Left renal pelvis (tissue), 4 donors: ENCODE data around the gene RIC3. TPM values are rescaled to one million over a fixed set of nuclear protein-coding genes. Genes with fewer than 3 reads are reported as not detected.
A peak's percentile ranks its signal among the peaks of the same experiment; 100 is the strongest.

Experiments
- DNase-seq, 4 donors: peaks; one replicate each; pipeline ENCODE4 v3.0.0-alpha.2; 2013; ENCODE audit warnings: low read depth in 4 of 4, low spot score in 3 of 4
- polyA plus RNA-seq, 4 donors: library from polyadenylated mRNA; unstranded; fragments of 120-200 nt; gene quantifications; one replicate each; pipeline ENCODE4 v1.2.1, GENCODE V29; 2013; ENCODE audit not compliant: insufficient read length in 4 of 4

The RIC3 gene
- polyA plus RNA-seq, 4 donors: 6.6 to 18.1 (median 12.5) TPM

DNA sequence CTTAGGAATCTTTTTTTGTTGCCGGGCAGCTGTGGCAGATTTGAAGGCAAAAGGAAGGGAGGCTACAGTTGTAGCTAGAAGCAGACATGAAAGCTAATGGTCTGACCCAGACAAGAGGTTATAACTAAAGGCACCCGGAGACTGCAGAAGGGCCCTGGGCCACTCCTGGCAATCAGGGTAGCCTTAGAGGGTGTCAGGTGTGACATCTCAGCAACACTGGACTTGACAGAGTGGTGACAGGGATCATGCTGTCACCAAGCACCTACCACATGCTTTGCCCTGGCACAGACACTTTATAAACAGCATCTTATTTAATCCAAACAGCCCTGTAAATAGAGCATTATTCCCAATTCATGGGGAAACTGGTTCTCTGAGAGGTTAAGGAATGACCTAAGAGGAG lies 62.1 kb downstream of the RIC3 start:
- no peak for DNase-seq

DNA sequence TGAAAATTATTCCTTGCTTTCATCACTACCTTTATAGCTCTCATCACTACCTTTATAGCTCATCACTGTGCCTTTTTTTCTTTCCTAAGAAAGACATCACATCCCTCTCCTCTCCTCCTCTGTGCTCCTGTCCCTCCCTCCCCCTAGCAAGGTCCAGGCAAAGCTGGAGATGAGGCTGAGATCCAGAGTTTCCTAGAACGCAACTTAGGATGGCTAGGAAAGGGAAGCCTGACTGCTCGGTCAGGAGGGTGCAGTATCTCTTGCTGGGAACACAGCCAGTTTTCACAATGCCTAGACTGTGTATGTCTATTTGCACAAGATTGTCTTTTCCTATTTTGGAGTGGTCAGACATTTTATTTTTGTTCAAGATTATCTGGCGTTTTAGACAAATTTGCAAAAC lies 63.2 kb downstream of the RIC3 start:
- no peak for DNase-seq

DNA sequence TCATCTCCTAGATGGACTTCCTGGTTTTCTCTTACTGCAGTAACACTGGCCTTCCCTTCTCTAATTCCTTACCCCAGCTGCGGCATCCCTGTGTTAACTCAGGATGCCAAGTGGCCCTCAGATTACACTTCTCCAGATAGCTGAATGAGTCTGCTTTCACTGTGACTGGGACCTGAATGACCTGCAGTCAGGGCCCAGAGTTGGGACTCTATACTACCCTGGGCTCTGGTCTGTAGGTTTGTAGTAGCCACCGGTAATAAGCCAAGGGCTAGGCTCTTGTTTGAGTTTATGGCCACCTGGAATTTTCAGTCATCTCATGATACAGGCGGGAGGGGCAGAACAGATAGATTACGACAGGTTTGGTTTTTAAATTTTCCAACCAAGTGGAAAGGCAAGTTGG lies 63.7 kb downstream of the RIC3 start:
- no peak for DNase-seq

DNA sequence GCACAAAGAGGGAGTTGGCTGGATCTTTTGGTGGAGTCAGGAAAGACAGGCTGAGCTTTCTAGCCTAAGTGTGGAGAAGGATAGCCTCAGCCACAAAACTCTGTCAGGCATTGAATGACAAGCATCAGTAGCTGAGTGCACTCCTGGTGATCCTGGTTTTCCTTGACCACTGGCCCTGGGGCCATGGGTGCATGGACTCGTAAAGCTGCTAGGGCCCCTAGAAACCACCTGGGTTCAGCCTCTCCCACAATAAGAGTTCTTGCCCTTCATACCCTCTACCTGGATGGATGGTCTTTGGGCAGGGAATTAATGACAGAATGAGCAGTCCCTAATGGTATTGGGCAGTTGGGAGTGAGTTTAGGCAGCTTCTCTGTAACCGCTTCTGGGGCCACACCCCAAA lies 64.9 kb downstream of the RIC3 start:
- DNase-seq: no peak

DNA sequence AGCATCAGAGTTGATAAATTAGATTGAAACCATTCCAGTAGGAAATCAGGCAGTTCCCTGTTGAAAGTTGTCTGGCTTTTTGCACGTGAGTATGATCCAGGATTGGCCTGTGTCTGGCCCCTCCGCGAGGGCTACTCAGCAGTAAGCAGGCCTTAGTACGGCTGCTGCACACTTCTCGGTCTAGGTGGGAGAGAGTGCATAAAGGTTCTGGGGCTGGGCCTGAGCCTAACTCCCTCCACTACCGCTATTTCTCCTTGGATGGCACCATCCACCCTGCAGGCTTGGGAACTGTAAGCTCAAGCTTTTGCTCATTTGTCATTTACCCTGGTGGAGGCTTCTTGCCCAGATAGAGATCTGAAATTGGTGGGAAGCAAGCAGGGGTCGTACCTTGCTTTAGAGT lies 65.9 kb downstream of the RIC3 start:
- no peak for DNase-seq

DNA sequence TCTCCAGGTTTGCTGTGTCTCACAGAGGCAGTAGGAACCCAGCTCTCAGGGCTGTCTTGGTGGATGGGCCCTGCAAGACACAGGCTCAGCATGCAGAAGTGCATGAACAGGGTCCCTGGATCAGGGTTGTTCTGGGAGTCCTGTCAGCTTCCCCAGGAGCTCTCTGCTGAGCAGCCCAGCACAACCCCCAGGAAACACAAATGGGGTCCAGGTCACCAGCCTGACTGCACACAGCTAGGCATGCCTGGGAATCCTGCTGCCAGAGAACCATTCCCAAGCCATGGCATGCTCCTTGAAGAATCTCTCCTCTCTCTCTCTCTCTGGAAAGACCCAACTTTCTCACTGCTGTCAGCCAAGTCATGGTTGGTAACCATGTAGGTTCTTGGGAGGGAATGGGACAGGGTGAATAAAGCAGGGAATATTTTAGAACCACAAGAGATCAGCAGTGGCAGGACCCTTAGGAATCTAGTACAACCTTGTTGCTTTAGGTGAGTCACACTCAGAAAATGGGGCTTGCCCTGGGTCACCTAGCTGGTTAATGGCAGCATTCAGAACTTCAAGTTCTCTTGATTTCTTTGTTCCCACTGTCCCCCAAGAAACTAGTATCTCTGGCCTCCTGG lies 66.4 kb downstream of the RIC3 start:
- DNase-seq: no peak

DNA sequence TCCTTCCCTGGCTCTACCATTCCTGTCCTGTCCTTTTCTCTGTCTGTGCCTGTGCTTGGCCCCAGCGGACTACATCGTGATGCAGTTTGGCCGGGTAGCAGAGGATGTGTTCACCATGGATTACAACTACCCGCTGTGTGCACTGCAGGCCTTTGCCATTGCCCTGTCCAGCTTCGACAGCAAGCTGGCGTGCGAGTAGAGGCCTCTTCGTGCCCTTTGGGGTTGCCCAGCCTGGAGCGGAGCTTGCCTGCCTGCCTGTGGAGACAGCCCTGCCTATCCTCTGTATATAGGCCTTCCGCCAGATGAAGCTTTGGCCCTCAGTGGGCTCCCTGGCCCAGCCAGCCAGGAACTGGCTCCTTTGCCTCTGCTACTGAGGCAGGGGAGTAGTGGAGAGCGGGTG lies 67.4 kb downstream of the RIC3 start:
- DNase-seq: no peak

DNA sequence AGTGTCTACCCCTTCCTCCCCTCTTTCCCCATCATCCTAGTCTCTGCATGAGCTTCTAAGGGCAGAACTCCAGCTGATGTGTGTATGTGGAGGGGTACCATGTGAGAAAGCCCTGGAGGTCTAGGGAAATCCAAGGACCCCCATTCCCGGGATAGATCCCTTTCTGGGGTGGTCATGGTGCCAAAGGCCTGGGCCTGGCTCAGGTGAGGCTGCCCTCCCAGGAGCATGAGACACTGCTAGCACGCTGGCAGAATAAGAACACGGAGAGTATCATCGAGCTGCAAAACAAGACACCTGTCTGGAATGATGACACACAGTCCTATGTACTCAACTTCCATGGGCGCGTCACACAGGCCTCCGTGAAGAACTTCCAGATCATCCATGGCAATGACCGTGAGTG lies 68.2 kb downstream of the RIC3 start:
- DNase-seq: no peak

DNA sequence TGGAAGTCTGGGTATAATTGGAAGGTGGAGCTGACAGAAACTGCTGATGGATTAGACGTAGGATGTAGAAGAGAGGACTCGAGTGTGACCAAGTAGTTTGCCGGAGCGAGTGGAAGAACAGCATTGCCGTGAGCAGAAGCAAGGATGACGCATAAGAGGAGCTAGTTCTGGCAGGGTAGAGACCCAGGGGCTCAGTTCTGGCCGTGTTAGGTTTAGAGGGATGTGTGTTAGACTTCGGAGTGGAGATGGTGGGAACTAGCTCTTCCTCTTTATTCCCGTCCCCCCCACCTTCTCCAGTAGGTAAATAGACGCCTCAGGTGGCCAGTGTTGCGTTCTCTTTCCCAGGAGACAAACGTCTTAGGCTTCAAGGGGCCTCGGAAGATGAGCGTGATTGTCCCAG lies 68.7 kb downstream of the RIC3 start:
- DNase-seq: no peak

DNA sequence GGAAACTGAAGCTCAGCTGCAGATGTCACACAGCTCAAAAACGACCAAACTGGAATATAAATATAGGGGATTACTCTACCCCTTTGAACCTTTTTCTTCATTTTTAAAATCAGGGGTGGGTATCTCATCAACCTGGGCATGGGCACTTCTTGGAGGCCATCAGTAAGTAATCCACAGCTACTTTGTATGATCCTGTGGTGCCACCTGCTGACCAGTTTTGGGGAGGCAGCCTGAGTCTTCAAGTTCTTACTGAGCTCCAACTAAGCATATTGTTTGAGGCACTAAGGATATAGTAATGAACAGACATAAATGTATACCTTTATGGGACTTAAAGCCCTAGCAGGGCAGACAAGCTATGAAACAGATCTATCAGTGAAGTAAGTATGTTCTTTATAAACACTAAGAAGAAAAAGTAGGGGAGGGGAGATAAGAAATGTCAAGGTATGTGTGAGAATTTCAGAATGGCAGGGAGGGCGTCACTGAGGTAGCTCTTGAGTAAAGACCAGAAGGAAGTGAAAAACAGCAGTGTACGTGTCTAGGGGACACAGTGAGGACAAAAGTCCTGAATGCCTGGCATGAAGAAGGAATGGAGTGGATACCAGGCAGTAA lies 69.4 kb downstream of the RIC3 start:
- peak in 1 of 4 donors; percentile 42 for DNase-seq

DNA sequence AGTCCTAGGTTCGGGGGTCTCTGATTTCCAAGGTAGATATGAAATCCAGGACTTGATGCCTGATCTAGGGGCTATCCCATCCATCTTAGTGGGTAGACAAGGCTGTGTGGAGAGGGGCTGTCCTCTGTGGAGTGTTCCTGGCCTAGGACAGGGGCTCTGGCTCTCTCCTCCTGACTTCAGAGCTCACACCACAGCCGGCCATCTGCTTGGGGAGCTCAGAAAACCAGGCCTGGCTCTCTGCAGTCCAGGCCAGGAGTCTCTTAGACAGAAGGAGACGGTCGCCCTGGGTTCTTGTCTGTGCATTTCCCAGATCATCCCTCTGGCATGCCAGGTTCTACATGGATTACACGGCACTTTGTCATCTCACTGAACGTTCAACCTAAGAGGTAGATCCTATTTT lies 69.9 kb downstream of the RIC3 start:
- DNase-seq: no peak

DNA sequence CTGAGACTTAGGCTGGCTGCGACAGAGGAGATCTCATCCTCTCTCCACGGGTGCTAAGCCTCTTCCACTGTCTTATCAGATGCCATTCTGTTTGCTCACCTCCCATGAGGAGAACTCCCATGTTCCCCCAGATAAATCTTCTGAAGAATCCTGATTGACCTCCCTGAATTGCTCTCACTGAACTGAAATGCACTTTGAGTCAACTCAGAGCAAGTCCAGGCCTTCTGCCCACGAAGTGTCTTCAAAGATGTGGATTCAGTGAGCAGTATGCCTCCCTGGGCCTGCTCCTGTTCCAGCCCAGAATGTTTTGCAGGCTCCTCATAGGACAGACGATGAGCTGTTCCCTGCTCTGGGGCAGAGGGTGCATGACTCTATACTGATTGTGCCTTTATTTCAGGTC lies 70.5 kb downstream of the RIC3 start:
- no peak for DNase-seq

DNA sequence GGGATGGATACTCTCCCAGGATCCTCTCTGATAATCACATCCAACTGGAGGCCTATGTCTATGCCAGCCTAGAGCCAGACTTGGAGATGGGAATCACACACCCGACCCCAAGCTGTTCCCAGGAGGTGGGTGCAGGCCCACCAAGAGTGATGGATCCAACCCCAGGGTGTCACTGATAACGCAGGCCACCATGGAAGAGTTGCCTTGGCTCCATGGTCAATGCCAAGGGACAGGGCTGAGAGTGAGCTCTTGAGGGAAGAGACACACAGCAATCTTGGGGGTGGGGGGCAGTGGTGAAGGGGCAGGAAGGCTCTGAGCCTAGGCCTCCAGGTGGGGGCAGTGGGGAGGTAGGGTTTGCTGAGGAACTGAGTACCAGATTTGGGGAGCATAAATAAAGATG lies 70.9 kb downstream of the RIC3 start:
- DNase-seq: no peak

DNA sequence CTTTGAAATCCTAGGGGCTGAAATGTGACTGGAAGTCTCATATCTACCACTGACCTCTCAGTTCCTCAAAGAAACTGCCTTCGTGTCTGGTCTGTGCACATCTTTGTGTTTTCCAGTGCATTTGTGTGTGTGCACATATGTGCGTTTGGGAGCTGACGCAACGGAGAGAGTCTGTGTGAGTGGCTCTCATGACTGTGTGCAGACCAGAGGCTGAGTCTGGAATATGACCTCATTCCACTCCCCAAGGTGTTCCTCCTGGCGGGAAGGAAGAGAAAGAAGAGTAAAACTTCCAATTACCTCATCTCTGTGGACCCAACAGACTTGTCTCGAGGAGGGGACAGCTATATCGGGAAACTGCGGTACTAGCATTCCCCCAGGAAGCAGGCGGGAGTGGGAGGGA lies 71.4 kb downstream of the RIC3 start:
- no peak for DNase-seq

DNA sequence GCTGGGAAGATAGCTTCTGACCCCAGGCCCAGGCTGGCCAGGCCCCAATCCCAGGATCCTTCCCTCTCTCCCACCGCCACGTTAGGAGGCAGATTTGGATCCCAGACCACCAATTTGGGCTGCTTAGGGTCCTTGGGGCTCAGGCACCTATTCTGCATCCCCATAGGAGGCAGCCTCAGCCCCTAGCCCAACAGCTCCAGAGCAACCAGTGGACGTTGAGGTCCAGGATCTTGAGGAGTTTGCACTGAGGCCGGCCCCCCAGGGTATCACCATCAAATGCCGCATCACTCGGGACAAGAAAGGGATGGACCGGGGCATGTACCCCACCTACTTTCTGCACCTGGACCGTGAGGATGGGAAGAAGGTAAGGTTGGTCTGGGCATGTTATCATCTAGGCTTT lies 71.8 kb downstream of the RIC3 start:
- DNase-seq: no peak

DNA sequence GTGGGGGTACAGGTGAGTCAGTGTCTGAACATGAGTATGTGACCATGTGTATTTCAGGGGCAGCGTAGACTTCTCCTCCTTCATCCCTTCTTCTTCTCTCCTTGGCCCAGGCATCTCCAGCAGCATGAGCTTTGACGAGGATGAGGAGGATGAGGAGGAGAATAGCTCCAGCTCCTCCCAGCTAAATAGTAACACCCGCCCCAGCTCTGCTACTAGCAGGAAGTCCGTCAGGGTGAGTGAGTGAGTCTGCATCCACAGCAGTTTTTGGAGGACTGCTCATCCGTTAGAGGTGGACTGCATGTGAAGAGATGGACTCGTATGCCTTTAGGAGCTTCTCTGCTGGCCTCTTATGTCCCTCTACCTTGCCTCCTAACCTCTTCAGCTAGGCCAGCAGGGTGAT lies 72.2 kb downstream of the RIC3 start:
- DNase-seq: no peak

DNA sequence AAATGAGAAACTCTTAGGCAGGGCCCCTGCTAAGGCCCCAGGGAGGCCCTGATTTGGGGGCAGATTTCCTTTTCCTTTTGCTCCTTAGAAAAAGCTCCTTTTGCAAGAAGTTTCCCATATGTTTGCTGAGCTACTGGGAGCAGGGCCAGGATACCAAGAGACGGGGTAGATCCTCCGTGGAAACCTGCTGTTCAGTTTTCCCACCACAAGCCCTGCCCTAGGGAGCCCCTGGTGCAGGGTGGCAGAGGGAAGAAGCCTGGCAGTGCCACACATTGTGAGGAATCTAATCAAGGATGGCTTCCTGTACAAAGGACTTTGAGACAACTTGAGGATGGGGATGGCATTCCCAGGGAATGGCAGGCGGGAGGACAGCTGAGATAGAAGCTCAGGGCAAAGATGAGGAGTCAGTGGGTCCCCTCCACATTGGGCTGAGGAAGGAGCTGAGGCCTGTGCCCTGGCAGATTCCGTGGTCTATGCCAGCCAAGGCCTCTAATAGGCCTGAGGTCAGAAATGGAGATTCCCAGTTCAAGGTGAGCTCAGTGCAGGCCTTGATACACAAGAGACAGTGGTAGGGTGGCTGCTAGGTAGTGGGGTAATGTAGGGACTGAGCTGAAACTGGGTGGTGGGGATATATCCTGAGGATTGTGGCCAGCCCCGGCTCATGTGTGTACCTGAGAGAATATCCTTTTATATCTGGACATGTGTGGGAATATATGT lies 72.9 kb downstream of the RIC3 start:
- no peak for DNase-seq

DNA sequence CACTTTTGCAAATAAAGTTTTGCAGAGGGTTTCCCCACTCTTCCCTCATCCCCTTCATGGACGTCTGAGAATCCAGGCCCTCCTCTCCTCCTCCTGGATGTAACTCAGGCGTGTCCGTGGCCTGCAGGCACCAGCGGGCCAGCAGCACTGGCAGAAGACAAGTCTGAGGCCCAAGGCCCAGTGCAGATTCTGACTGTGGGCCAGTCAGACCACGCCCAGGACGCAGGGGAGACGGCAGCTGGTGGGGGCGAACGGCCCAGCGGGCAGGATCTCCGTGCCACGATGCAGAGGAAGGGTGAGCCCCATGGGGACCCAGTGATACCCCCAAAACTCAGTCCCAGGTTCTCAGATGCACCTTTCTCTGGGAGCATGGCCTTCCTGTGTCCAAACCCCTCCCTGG lies 73.5 kb downstream of the RIC3 start:
- no peak for DNase-seq

DNA sequence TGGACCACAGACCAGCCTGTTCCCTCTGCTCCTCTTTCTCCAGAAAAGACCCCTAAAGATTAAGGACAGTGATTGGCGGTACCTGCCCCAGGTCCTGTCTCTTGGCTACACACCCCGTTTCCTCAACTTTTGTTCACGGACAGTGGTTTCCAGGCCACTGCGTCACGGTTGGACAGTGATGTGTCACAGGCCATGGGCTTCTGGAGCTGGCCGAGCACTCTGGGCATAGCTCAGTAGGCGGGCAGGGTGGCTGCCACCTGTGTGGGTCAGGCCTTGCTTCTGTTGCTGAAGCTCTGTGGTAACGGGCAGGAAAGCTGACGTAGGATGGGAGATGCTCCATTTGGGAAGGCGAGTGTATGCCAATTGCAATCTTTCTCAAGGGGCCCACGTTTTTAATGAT lies 74.2 kb downstream of the RIC3 start:
- DNase-seq: no peak

DNA sequence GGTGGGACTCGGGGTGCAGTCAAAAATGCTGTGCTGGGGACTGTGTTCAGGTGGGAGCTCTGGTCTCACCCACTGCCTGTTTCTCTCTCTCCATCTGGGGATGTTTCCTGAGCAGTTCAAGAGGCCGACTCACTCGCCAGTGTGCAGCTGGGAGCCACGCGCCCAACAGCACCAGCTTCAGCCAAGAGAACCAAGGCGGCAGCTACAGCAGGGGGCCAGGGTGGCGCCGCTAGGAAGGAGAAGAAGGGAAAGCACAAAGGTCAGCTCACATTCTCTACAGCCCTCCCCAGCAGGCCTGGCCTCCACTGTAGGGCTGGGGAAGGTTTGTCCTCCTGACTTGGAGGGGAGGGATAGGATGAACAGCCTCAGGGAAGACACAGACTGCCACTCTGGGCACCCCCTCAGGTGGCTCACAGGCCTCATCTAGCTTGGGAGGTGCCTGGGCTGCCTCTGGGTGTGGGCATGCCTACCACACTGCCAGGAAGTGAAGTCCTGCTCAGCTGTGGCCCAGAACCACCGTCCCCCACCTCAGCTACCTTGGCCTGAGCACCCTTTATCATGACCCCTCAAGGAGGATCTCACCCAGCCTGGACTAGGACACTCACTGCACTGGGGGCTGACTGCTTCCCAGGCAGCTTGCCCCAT lies 74.8 kb downstream of the RIC3 start:
- no peak for DNase-seq

DNA sequence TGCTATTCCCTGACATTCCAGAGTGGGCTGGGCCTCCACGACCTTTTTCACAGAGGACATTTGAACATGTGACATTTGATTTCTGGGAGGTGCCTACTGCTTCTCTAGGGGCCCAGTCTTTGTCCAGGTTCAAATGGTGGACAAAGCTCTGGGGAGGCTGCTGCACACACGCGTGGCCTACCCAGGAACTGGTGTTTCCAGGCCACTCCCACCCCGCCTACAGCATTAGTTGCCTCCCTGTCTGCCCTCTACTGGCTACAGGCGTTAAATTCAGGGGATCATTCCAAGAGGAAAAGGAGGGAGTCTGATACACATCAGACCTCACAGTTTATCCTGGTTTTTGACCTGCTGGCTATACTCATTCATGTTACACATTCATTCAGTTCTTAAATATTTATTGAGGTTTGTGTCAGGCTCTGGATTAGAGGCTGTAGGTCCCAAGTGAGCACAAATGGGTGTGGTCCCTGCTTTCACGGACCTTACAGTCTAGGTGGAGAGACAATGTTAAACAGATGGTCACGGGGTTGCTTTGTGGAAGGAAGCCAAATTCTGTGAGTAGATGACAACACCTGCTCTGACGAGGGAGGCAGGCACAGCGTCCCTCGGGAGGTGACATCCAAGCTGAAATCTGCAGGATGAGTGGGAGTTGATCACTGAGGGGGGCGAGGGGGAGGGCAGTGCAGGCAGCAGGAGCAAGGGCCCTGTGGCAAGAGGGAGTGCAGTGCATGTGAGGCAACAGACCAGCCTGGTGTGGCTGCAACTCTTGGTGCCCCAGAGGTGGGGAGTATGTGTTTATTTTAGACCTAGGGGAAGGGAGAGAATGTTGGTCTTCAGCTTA lies 76.0 kb downstream of the RIC3 start:
- no peak for DNase-seq
